OCI-M1 (cell line): Measurements from ENCODE around the gene CMYA5.
"Not testable (repeated sequence)": the region's sequence is repeated elsewhere in the genome, so short reads cannot be mapped to it uniquely, and the experiment has no call there.

Experiments used
- DNase-seq: peaks from one replicate; lab custom pipeline; 2025; lab: John Stamatoyannopoulos, UW

The CMYA5 gene

DNA sequence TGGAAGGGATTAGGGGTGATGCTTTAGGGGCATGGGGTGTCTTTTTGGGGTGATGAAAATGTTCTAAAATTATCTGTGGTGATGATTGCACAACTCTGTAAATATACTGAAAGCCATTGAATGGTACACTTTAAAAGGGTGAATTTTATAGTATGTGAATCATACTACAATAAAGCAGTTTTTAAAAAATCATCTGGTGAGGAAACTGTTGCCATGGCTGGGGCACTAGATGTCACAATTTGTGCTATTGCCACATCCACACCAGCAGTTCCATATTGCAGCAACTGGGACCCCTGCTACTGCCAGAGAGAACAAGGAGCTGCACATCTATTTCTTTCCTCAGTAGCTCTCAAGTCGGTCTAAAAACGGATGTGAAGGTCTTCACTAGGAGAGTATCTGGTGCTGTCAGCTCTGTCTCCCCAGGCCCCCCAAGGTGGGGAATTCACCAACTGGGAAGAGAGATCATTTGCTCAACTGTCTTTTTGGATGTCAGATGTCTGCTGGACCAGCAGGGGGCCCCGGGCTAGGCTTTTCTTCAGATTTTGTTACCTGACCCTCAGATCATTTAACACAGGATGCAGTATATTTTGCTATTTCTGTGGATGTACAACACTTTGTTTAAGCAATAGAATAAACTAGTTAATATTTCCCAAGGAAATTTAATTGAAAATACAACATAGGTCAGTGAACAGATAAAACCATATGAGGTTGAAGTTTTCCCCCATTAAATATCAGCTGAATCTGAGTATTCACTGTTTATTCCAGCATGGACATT, 13.2 kb downstream of the CMYA5 start:
- DNase-seq = peak; percentile 29

DNA sequence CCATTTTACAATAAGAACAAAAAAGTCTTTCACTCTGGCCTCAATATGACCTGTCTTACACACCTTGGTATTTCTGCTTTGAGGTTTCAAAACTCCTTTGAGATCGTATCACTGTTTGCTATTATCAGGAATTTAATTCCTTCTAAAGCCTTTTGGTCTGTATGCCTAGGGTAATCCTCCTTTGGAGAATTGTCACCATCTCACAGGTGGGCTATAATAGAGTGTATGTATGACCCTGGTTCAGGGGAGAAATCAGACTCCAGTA, 13.7 kb downstream of the CMYA5 start:
- DNase-seq = no peak

GRCh38 chr5:79704553-79704952, 14.9 kb downstream of the CMYA5 start:
- no peak for DNase-seq

DNA sequence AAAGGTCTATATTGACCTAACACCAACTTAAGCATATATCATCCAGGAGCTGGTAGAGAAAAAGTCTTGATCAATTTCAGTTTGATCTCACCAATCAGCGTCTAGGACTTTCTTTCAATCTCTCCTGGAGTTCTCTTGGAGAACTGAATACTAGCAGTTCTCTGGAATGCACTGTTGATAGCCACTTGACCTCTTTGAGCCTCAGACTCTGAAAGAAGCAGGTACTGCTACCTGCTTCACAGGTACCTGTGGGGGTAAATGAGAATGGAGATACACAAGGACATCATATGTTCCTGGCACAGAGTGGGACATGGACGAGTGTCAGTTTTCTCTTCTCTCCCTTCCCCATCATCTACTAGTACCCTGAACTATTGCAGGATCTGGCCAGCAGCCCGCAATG, 16.0 kb downstream of the CMYA5 start:
- DNase-seq = no peak

DNA sequence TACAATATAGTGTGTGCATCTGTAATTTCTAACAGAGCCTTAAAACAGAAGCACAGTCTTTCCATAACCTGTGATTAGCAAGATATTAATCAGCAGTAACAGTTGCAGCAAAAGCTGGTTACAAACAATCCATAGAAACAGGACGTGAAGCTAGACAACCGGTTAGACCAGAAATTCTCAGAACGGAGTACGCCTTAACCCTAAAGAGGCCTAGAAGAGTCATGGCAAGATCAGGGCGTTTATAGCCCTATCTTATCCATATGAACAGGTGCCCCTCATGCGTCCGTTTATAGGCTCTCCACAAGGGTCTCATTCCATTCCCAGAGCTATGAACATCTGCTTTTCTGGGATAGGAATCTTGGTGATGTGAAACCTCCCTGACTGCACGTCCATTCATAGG, 16.7 kb downstream of the CMYA5 start:
- DNase-seq = not testable (repeated sequence)

DNA sequence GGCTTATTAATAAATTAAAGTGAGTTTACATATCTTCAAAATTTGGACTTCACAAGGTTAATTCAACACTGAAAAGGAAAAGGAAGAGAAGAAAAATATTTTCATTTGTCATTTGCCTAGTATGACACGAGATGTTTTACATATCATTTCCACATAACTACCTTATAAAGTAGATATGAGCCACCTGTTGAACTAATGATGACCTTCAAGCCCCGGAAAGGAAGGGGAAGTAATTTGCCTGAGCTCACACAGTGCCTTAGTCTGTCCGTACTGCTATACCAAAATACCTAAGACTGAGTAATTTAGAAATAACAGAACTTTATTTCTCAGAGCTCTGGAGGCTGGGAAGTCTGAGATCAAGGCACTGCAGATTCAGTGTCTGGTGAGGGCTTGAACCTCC, 17.9 kb downstream of the CMYA5 start:
- no peak for DNase-seq

- DNase-seq = no peak
Measured at GRCh38 chr5:79712741-79713140, 23.1 kb downstream of the CMYA5 start.

GRCh38 chr5:79713727-79714126, 24.1 kb downstream of the CMYA5 start:
- no peak for DNase-seq

DNA sequence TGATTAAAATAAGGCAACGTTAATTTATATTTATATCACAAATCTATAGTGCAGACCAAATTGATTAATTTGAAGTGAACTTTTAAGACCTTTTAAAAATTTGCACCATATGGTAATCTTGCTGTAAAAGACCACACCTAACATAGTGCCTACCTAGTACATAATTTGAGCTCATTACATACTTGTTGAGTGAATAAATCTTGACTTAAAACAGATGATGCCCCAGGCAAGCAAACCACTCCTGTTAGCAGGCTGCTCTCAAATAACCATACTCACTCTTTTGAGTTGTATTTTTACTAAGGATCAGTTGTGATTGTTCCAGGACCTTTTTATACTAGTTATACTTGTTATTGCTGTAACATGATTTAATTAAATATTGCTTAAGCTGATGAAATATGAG, 27.2 kb downstream of the CMYA5 start:
- no peak for DNase-seq

DNA sequence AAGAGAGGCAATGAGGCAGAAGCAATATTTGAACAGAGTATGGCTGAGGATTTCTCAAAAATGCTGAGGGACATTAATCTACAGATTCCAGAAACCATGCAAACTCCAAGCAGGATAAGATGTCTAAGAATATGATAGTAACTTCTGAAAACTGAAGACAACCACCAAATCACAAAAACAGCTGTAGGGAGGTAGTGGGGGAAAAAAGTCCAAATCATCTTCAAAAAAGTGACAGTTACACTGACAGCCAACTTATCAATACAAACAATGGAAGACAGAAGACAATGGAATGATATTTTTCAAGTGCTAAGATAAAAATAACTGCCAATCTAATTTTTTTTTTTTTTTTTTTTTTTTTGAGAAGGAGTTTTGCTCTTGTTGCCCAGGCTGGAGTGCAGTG, 30.5 kb downstream of the CMYA5 start:
- no peak for DNase-seq

GRCh38 chr5:79727451-79728355, 38.1 kb downstream of the CMYA5 start:
- DNase-seq = no peak

- no peak for DNase-seq
Measured at GRCh38 chr5:79728396-79728795, 38.8 kb downstream of the CMYA5 start.

GRCh38 chr5:79729679-79730078, 40.0 kb downstream of the CMYA5 start:
- no peak for DNase-seq

GRCh38 chr5:79730564-79730963, 40.9 kb downstream of the CMYA5 start:
- no peak for DNase-seq

- DNase-seq = no peak
Measured at GRCh38 chr5:79731775-79732174, 42.1 kb downstream of the CMYA5 start.

DNA sequence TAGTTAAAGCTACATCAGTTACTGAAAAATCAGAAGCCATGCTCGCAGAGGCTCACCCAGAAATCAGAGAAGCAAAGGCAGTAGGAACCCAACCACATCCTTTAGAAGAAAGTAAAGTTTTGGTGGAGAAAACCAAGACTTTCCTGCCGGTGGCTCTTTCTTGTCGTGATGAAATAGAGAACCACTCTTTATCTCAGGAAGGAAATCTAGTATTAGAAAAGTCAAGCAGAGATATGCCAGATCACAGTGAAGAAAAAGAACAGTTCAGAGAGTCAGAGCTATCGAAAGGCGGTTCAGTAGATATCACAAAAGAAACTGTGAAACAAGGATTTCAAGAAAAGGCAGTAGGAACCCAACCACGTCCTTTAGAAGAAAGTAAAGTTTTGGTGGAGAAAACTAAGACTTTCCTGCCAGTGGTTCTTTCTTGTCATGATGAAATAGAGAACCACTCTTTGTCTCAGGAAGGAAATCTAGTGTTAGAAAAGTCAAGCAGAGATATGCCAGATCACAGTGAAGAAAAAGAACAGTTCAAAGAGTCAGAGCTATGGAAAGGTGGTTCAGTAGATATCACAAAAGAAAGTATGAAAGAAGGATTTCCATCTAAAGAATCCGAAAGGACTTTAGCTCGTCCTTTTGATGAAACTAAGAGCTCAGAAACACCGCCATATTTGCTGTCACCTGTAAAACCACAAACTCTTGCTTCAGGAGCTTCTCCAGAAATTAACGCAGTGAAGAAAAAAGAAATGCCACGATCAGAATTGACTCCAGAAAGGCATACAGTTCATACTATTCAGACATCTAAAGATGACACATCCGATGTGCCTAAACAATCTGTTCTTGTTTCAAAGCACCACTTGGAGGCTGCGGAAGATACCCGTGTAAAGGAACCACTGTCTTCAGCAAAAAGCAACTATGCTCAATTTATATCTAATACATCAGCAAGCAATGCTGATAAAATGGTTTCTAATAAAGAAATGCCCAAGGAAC, 47.2 kb downstream of the CMYA5 start:
- DNase-seq = no peak

GRCh38 chr5:79738349-79738748, 48.7 kb downstream of the CMYA5 start:
- DNase-seq = no peak

- DNase-seq = no peak
Measured at GRCh38 chr5:79742549-79743136, 53.0 kb downstream of the CMYA5 start.

- DNase-seq = no peak
Measured at GRCh38 chr5:79743846-79744605, 54.4 kb downstream of the CMYA5 start.

- DNase-seq = no peak
Measured at GRCh38 chr5:79745255-79745654, 55.6 kb downstream of the CMYA5 start.
